Type B pancreatic cell (in vitro differentiated cells): Measurements from ENCODE around the gene DIAPH1. TPM values are rescaled to one million over a fixed set of nuclear protein-coding genes. Genes with fewer than 3 reads are reported as not detected.
A peak's percentile ranks its signal among the peaks of the same experiment; 100 is the strongest.

ENCODE experiments used
- DNase-seq: peaks from one replicate; pipeline ENCODE4 v3.0.0; 2021; ENCODE audit warnings: mixed read lengths; ENCODE audit not compliant: unreplicated experiment; ENCODE audit errors: extremely low spot score
- H3K27ac Mint-ChIP-seq: 2 replicates; pipeline ENCODE4 v1.8.0; 2021; ENCODE audit warnings: mild to moderate bottlenecking, mixed read lengths
- H3K27me3 Mint-ChIP-seq: 2 replicates; pipeline ENCODE4 v1.8.0; 2021; ENCODE audit warnings: mixed read lengths
- H3K36me3 Mint-ChIP-seq: 2 replicates; pipeline ENCODE4 v1.8.0; 2021; ENCODE audit warnings: mixed read lengths
- H3K4me1 Mint-ChIP-seq: one replicate; pipeline ENCODE4 v1.8.0; 2021; ENCODE audit warnings: mixed read lengths; ENCODE audit not compliant: unreplicated experiment
- H3K4me3 Mint-ChIP-seq: 2 replicates; pipeline ENCODE4 v1.8.0; 2021; ENCODE audit warnings: mild to moderate bottlenecking, mixed read lengths
- H3K9me3 Mint-ChIP-seq: 2 replicates; pipeline ENCODE4 v1.8.0; 2021; ENCODE audit warnings: mixed read lengths
- CTCF ChIP-seq: fragments of 200-600 bp; sonication (generic); conservative IDR thresholded peaks from 2 replicates; pipeline ENCODE4 v1.5.0; 2021; ENCODE audit warnings: antibody characterized with exemption, mild to moderate bottlenecking
- total RNA-seq: library from RNA; stranded (reverse); gene quantifications from 2 replicates; pipeline ENCODE4 v1.2.1, GENCODE V29; 2021; ENCODE audit warnings: low replicate concordance

DIAPH1 gene
- total RNA-seq, 1 donor from 2014 or later = 79.6 TPM

- Mint-ChIP-seq H3K27ac (peak overlapping the region; percentile 13), H3K27me3 (peaks cover 18% of the 10 kb centered on the region), H3K36me3 (peaks cover 57% of the 10 kb centered on the region), H3K9me3 (peaks cover 5% of the 10 kb centered on the region), H3K4me1 (peaks cover 20% of the 10 kb centered on the region), H3K4me3 (peak overlapping the region; percentile 82)
- no peak for DNase-seq
- no peak for TF ChIP-seq CTCF
Measured at GRCh38 chr5:141485321-141486055, 133.3 kb downstream of the DIAPH1 start.

GRCh38 chr5:141484641-141485311 is 134.0 kb downstream of the DIAPH1 start, which contains the start of gene PCDHGC4:
Gene PCDHGC4, plus strand, starts transcription at chr5:141485030. Its CDS starts 144 bp downstream, at chr5:141485174.
- DNase-seq = no peak
- peak within 1 kb of the TSS; percentile 82 for H3K4me3 Mint-ChIP-seq
- no peak for TF ChIP-seq CTCF
- H3K27me3 Mint-ChIP-seq = peaks cover 14% of the 10 kb centered on the region
- peaks cover 20% of the 10 kb centered on the region for H3K4me1 Mint-ChIP-seq
- peaks cover 5% of the 10 kb centered on the region for H3K9me3 Mint-ChIP-seq
- H3K36me3 Mint-ChIP-seq = peaks cover 53% of the 10 kb centered on the region
- H3K27ac Mint-ChIP-seq = peak within 1 kb of the TSS; percentile 13

- peaks cover 20% of the 10 kb centered on the region for H3K4me1 Mint-ChIP-seq
- peaks cover 51% of the 10 kb centered on the region for H3K36me3 Mint-ChIP-seq
- DNase-seq = no peak
- TF ChIP-seq CTCF = no peak
- peaks cover 14% of the 10 kb centered on the region for H3K27me3 Mint-ChIP-seq
- peaks cover 5% of the 10 kb centered on the region for H3K9me3 Mint-ChIP-seq
- H3K27ac Mint-ChIP-seq = peak overlapping the region; percentile 1
- peak overlapping the region; percentile 82 for H3K4me3 Mint-ChIP-seq
Measured at GRCh38 chr5:141484310-141484640, 134.5 kb downstream of the DIAPH1 start.

GRCh38 chr5:141483902-141484301 is 134.9 kb downstream of the DIAPH1 start:
- Mint-ChIP-seq H3K4me1 (peaks cover 20% of the 10 kb centered on the region), H3K4me3 (peak overlapping the region; percentile 82), H3K27me3 (peaks cover 14% of the 10 kb centered on the region), H3K36me3 (peaks cover 51% of the 10 kb centered on the region), H3K27ac (peak overlapping the region; percentile 1), H3K9me3 (peaks cover 5% of the 10 kb centered on the region)
- no peak for DNase-seq
- no peak for TF ChIP-seq CTCF

GRCh38 chr5:141479776-141480175 is 139.0 kb downstream of the DIAPH1 start:
- Mint-ChIP-seq H3K4me1 (peaks cover 28% of the 10 kb centered on the region), H3K27ac (no peak overlapping the region), H3K9me3 (no peaks in the 10 kb centered on the region), H3K4me3 (no peak overlapping the region), H3K36me3 (peaks cover 46% of the 10 kb centered on the region), H3K27me3 (peaks cover 18% of the 10 kb centered on the region)
- no peak for DNase-seq
- TF ChIP-seq CTCF = no peak
